Measurements from ENCODE around the gene TGFBR1.
"Not testable (repeated sequence)": the region's sequence is repeated elsewhere in the genome, so short reads cannot be mapped to it uniquely, and the experiment has no call there.

TGFBR1 gene

GRCh38 chr9:99192786-99193465 is 88.0 kb downstream of the TGFBR1 start:
- no peak for DNase-seq

GRCh38 chr9:99193466-99193821 is 88.5 kb downstream of the TGFBR1 start:
- DNase-seq = no peak

- DNase-seq = not testable (repeated sequence)
Observed at GRCh38 chr9:99196484-99196883, 91.6 kb downstream of the TGFBR1 start.

GRCh38 chr9:99197124-99197630 is 92.3 kb downstream of the TGFBR1 start:
- DNase-seq = no peak

- no peak for DNase-seq
Observed at GRCh38 chr9:99197987-99198386, 93.1 kb downstream of the TGFBR1 start.

GRCh38 chr9:99199938-99200539 is 95.1 kb downstream of the TGFBR1 start:
- no peak for DNase-seq

GRCh38 chr9:99201603-99202002 is 96.7 kb downstream of the TGFBR1 start:
- DNase-seq = no peak

Data from stimulated activated CD4-positive, alpha-beta T cell treated with anti-CD3 and anti-CD28 coated beads, Interleukin-2, amount 100 ng/mL, for 48 hours (primary cell).